Sigmoid colon (tissue), 4 donors: ENCODE measurements around the gene PLAAT4.

Experiments
- EP300 ChIP-seq, 4 donors: sonication (generic); formaldehyde crosslinking; IDR thresholded peaks; one replicate each; pipeline ENCODE4 v1.6.1; 2017; ENCODE audit warnings: antibody characterized with exemption in 4 of 4
- POLR2A ChIP-seq, 2 donors: fragments of 450-650 bp; IDR thresholded peaks; one replicate each; pipeline ENCODE4 v1.6.1; 2016; ENCODE audit warnings: antibody characterized with exemption in 2 of 2, mild to moderate bottlenecking in 2 of 2, moderate library complexity in 2 of 2
- POLR2AphosphoS5 ChIP-seq, 4 donors: sonication (generic); formaldehyde crosslinking; IDR thresholded peaks; one replicate each; pipeline ENCODE4 v1.6.1; 2017; ENCODE audit warnings: antibody characterized with exemption in 4 of 4

DNA sequence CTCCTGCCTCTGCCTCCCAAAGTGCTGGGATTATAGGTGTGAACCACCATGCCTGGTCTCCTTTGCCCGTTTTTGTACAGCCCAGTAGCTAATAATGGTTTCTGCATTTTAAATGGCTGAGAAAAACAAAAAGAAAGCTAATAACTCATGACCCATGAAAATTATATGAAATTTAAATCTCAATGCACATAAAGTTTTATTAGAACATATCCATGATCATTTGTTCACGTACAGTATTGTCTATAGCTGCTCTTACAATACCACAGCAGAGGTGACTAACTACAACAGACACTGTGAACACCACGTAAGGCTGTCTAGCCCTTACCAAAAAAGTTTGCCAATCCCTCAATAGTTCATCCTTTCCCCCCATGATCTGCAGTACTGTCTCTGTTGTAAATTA is 33.0 kb downstream of the PLAAT4 start:
- no peak for TF ChIP-seq EP300 (IDR thresholded peaks at IDR 0.05)
- TF ChIP-seq POLR2A (IDR thresholded peaks at IDR 0.05), result no peak
- TF ChIP-seq POLR2AphosphoS5 (IDR thresholded peaks at IDR 0.05), result no peak
